Activated CD4-positive, alpha-beta memory T cell treated with anti-CD3 and anti-CD28 coated beads, Interleukin-2, amount 10 ng/mL, durations not matched to agents 7 days and 5 days (primary cell): Measurements from ENCODE around the gene SLC39A13. TPM values are rescaled to one million over a fixed set of nuclear protein-coding genes. Genes with fewer than 3 reads are reported as not detected.
"Not testable (repeated sequence)": the region's sequence is repeated elsewhere in the genome, so short reads cannot be mapped to it uniquely, and the experiment has no call there.

ENCODE experiments used
- CTCF ChIA-PET: fragments of 350-600 bp; sonication (Branson Sonifier 250); formaldehyde crosslinking; loops from one replicate; lab custom pipeline; 2021; ENCODE audit warnings: antibody characterized with exemption, inconsistent platforms; lab: Charles Lee
- POLR2A ChIA-PET: fragments of 350-600 bp; sonication (Branson Sonifier 250); formaldehyde crosslinking; loops from one replicate; lab custom pipeline; 2021; ENCODE audit warnings: antibody characterized with exemption; lab: Charles Lee
- DNase-seq: peaks from one replicate; pipeline ENCODE4 v3.0.0-alpha.2; 2020
- H3K27ac Mint-ChIP-seq: one replicate; pipeline ENCODE4 v1.8.0; 2021; ENCODE audit warnings: mild to moderate bottlenecking, mixed read lengths
- H3K27me3 Mint-ChIP-seq: one replicate; pipeline ENCODE4 v1.8.0; 2021; ENCODE audit warnings: mixed read lengths
- H3K36me3 Mint-ChIP-seq: one replicate; pipeline ENCODE4 v1.8.0; 2021; ENCODE audit warnings: low read depth, mixed read lengths
- H3K4me1 Mint-ChIP-seq: one replicate; pipeline ENCODE4 v1.8.0; 2021; ENCODE audit warnings: mixed read lengths
- H3K4me3 Mint-ChIP-seq: one replicate; pipeline ENCODE4 v1.8.0; 2021; ENCODE audit warnings: mild to moderate bottlenecking, mixed read lengths
- H3K9me3 Mint-ChIP-seq: one replicate; pipeline ENCODE4 v1.8.0; 2021; ENCODE audit warnings: mixed read lengths
- total RNA-seq, 2 experiments: library from RNA; stranded (reverse); gene quantifications; one replicate each; pipeline ENCODE4 v1.2.3, GENCODE V29; 2021

Gene SLC39A13
- total RNA-seq, 2 experiments from 2014 or later, result 23.6 to 24.2 TPM

DNA sequence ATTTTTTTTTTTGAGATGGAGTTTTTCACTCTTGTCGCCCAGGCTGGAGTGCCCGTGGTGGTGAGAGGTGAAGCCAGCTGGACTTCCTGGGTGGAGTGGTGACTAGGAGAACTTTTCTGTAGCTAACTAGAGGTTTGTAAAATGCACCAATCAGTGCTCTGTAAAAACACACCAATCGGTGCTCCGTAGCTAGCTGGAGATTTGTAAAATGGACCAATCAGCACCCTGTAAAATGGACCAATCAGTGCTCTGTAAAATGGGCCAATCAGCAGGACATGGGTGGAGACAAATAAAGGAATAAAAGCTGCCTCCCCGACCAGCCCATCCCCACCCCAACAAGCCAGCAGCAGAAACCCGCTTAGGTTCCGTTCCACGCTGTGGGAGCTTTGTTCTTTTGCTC lies 45.0 kb downstream of the SLC39A13 start:
- no peak overlapping the region for H3K27ac Mint-ChIP-seq
- no peaks in the 10 kb centered on the region for H3K27me3 Mint-ChIP-seq
- H3K9me3 Mint-ChIP-seq, result no peaks in the 10 kb centered on the region
- H3K4me1 Mint-ChIP-seq, result peaks cover 5% of the 10 kb centered on the region
- H3K36me3 Mint-ChIP-seq, result no peaks in the 10 kb centered on the region
- ChIA-PET POLR2A (interaction anchor here (0.9 to 1.0 kb wide), 3 partner anchors 27 to 183 kb away, joined by 3 to 5 read pairs (median 3); partner anchors contain the start of gene PSMC3), CTCF (interaction anchor here (0.7 to 2.7 kb wide), 8 partner anchors 26 to 239 kb away, joined by 3 to 20 read pairs (median 4); partner anchors contain the start of genes DDB2, PSMC3 and SPI1)
- no peak for DNase-seq
- no peak overlapping the region for H3K4me3 Mint-ChIP-seq

DNA sequence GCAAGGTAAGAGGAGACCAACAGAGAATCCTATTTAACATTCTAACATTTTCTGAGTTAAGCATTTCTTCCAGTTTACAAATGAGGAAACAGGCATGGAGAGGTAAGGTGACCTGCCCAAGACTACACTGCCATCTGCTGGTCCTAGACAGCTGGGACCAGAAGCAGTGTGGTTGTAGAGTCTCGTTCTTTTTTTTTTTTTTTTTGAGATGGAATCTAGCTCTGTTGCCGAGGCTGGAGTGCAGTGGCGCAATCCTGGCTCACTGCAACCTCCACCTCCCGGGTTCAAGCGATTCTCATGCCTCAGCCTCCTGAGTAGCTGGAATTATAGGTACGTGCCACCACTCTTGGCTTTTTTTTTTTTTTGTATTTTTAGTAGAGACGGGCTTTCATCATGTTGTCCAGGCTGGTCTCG lies 45.9 kb downstream of the SLC39A13 start:
- H3K27me3 Mint-ChIP-seq, H3K4me3 Mint-ChIP-seq, H3K4me1 Mint-ChIP-seq, H3K9me3 Mint-ChIP-seq, H3K27ac Mint-ChIP-seq, H3K36me3 Mint-ChIP-seq: not testable (repeated sequence)
- DNase-seq, result peak; percentile 76
- POLR2A ChIA-PET, result interaction anchor here (1.0 kb wide), 1 partner anchor 183 kb away, joined by 5 read pairs; no protein-coding TSS in a partner anchor
- CTCF ChIA-PET, result interaction anchor here (0.6 to 2.7 kb wide), 23 partner anchors 8 to 627 kb away, joined by 3 to 20 read pairs (median 4); partner anchors contain the start of genes PSMC3 and SLC39A13

DNA sequence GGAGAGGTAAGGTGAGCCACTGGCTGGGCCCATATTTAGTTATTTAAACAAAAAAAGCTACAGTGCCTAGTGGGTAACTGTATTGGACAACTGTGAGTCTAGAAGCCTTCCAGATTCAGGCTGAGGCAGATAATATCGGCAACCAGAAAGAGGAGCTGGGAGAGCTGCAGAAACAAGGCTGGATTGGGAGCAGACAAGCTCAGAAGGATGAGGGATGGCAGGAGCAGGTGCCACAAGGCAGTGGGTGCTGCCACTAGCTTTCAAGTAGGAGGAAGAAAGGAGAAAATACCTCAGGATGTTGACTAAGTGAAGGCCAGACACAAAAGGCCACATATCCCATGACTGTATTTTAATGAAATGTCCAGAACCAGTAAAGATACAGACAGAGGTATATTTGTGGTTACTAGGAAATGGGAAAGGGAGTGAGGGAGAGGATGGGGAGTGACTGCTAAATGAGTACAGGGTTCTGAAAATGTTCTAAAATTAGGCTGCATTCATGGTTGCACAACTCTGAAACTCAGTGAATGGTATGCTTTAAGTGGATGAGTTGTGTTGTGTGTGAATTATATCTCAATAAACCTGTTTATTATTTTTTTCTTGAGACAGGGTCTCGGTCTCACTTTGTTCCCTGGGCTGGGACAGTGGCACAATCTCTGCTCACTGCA lies 52.3 kb downstream of the SLC39A13 start:
- Mint-ChIP-seq H3K27me3 (no peaks in the 10 kb centered on the region), H3K27ac (no peak overlapping the region), H3K4me1 (peaks cover 3% of the 10 kb centered on the region), H3K4me3 (no peak overlapping the region), H3K9me3 (no peaks in the 10 kb centered on the region), H3K36me3 (peaks cover 8% of the 10 kb centered on the region)
- POLR2A ChIA-PET, result no interaction called here
- no peak for DNase-seq
- CTCF ChIA-PET, result interaction anchor here (0.6 kb wide), 1 partner anchor 148 kb away, joined by 6 read pairs; no protein-coding TSS in a partner anchor

DNA sequence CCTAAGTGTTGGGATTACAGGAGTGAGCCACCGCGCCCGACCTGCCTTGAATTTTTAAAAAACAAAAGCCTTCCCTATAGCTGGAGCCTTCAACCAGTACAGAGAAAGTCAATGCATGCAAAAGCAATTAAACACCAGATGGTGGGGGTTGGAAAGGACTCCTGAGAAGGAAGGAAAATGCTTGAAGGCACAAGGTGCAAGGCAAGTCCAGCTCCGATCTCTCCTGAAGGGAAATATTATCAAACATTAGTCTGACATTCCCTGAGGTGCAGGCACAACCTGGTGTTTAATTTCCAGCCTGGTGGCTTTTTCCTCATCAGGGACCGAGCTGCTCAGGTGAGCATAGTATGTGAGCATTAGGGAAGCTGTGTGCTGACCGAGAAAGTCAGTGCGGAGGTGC lies 53.5 kb downstream of the SLC39A13 start:
- Mint-ChIP-seq H3K9me3 (no peaks in the 10 kb centered on the region), H3K4me3 (no peak overlapping the region), H3K27me3 (no peaks in the 10 kb centered on the region), H3K4me1 (peaks cover 3% of the 10 kb centered on the region), H3K27ac (no peak overlapping the region), H3K36me3 (peaks cover 8% of the 10 kb centered on the region)
- DNase-seq, result no peak
- ChIA-PET CTCF (interaction anchor here (1.1 kb wide), 1 partner anchor 7 kb away, joined by 3 read pairs; no protein-coding TSS in a partner anchor), POLR2A (no interaction called here)

DNA sequence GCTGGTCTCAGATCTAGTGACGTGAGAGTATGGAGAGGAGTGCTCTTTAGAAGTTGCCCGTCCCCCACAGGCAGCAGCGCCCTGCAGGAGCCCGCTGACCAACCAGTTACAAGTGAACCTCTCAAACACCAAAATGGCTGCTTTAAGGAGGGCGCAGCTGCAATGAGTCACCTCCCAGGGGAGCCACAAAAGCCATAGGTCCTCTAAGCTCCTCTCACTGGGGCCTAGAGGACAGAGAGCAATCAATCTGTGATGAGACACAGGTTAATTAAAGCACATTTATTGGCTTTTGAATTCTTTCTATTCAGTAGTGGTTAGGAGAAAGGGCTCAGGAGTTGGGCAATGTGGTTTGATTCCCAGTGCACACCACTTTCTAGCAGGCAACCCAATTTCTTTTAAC lies 56.1 kb downstream of the SLC39A13 start:
- no peak overlapping the region for H3K27ac Mint-ChIP-seq
- no peaks in the 10 kb centered on the region for H3K9me3 Mint-ChIP-seq
- no peak overlapping the region for H3K4me3 Mint-ChIP-seq
- peaks cover 24% of the 10 kb centered on the region for H3K36me3 Mint-ChIP-seq
- H3K4me1 Mint-ChIP-seq, result peaks cover 5% of the 10 kb centered on the region
- POLR2A ChIA-PET, result interaction anchor here (1.3 kb wide), 1 partner anchor 10 kb away, joined by 3 read pairs; no protein-coding TSS in a partner anchor
- no peaks in the 10 kb centered on the region for H3K27me3 Mint-ChIP-seq
- DNase-seq, result no peak
- CTCF ChIA-PET, result interaction anchor here (0.6 to 2.1 kb wide), 2 partner anchors 10 to 69 kb away, joined by 3 to 14 read pairs; no protein-coding TSS in a partner anchor

Other genes starting within 250 kb of the SLC39A13 start
- 10 to 100 TPM; 82.0 to 85.7 TPM for gene ARFGAP2, start 231.7 kb upstream of the SLC39A13 start, total RNA-seq
- 1 to 10 TPM in 1 of 2 experiments, under 1 TPM in 1; 0.91 to 1.2 TPM for gene PACSIN3, start 222.2 kb upstream of the SLC39A13 start, total RNA-seq
- 100 to 1,000 TPM; 159 to 163 TPM for gene DDB2, start 193.6 kb upstream of the SLC39A13 start, total RNA-seq
- gene ACP2, start 159.8 kb upstream of the SLC39A13 start, total RNA-seq, result 10 to 100 TPM; 26.6 to 27.1 TPM
- 10 to 100 TPM; 10.5 to 13.9 TPM for gene NR1H3, start 150.6 kb upstream of the SLC39A13 start, total RNA-seq
- 100 to 1,000 TPM in 1 of 2 experiments, 10 to 100 TPM in 1; 99.4 to 107 TPM for gene MADD, start 138.5 kb upstream of the SLC39A13 start, total RNA-seq
- gene MYBPC3, start 55.9 kb upstream of the SLC39A13 start, total RNA-seq, result not detected
- gene SPI1, start 30.0 kb upstream of the SLC39A13 start, total RNA-seq, result not detected
- gene PSMC3, start 17.8 kb downstream of the SLC39A13 start, total RNA-seq, result 100 to 1,000 TPM; 111 to 112 TPM
- under 1 TPM; 0.30 to 0.65 TPM for gene RAPSN, start 40.5 kb downstream of the SLC39A13 start, total RNA-seq
- 100 to 1,000 TPM; 104 to 105 TPM for gene CELF1, start 144.5 kb downstream of the SLC39A13 start, total RNA-seq
- gene PTPMT1, start 157.0 kb downstream of the SLC39A13 start, total RNA-seq, result 10 to 100 TPM; 42.3 to 45.2 TPM
- 10 to 100 TPM; 18.1 to 18.2 TPM for gene KBTBD4, start 170.4 kb downstream of the SLC39A13 start, total RNA-seq
- 10 to 100 TPM; 95.6 to 99.9 TPM for gene NDUFS3, start 170.5 kb downstream of the SLC39A13 start, total RNA-seq
- gene FAM180B, start 178.1 kb downstream of the SLC39A13 start, total RNA-seq, result under 1 TPM in 1 of 2 experiments, not detected in 1; 0.15 TPM
- under 1 TPM; 0.25 to 0.68 TPM for gene C1QTNF4, start 185.8 kb downstream of the SLC39A13 start, total RNA-seq
- 10 to 100 TPM; 87.8 to 91.7 TPM for gene MTCH2, start 234.0 kb downstream of the SLC39A13 start, total RNA-seq